Measurements from ENCODE around the gene GLI1. TPM values are rescaled to one million over a fixed set of nuclear protein-coding genes. Genes with fewer than 3 reads are reported as not detected.
"Not testable (repeated sequence)": the region's sequence is repeated elsewhere in the genome, so short reads cannot be mapped to it uniquely, and the experiment has no call there.

GLI1 gene
- total and polyA plus RNA-seq, 2 donors: 0.71 to 0.85 TPM

GRCh38 chr12:57512665-57513064 is 53.1 kb downstream of the GLI1 start:
- 98% methylated on average over 6 of the region's 6 CpGs for WGBS
- no peak overlapping the region for H3K27ac ChIP-seq (ENCODE audit: low read depth in 1 of 2, low read length in 1 of 2)
- no peak for DNase-seq (ENCODE audit: low read depth in 6 of 9, low spot score in 9 of 9)
- no peak overlapping the region for H3K4me3 ChIP-seq (ENCODE audit: low read length in 2 of 2)
- H3K27me3 ChIP-seq (ENCODE audit: control insufficient read depth in 2 of 2, insufficient read depth in 1 of 2, low read length in 1 of 2): no peaks in the 10 kb centered on the region
- peaks cover 0 to 3% of the 10 kb centered on the region in 2 donors for H3K9me3 ChIP-seq (ENCODE audit: control insufficient read depth in 2 of 2, insufficient read depth in 1 of 2, low read length in 1 of 2)
- no peaks in the 10 kb centered on the region for H3K4me1 ChIP-seq (ENCODE audit: control insufficient read depth in 2 of 2, insufficient read depth in 2 of 2, low read length in 2 of 2)
- H3K36me3 ChIP-seq (ENCODE audit: control insufficient read depth in 2 of 2, insufficient read depth in 2 of 2, low read length in 1 of 2): peaks cover 73 to 79% of the 10 kb centered on the region in 2 donors

GRCh38 chr12:57513266-57513665 is 53.7 kb downstream of the GLI1 start:
- Histone ChIP-seq H3K4me3 (ENCODE audit: low read length in 2 of 2) (no peak overlapping the region), H3K4me1 (ENCODE audit: control insufficient read depth in 2 of 2, insufficient read depth in 2 of 2, low read length in 2 of 2) (peaks cover 0 to 3% of the 10 kb centered on the region in 2 donors), H3K9me3 (ENCODE audit: control insufficient read depth in 2 of 2, insufficient read depth in 1 of 2, low read length in 1 of 2) (peaks cover 0 to 3% of the 10 kb centered on the region in 2 donors), H3K27ac (ENCODE audit: low read depth in 1 of 2, low read length in 1 of 2) (no peak overlapping the region), H3K27me3 (ENCODE audit: control insufficient read depth in 2 of 2, insufficient read depth in 1 of 2, low read length in 1 of 2) (no peaks in the 10 kb centered on the region), H3K36me3 (ENCODE audit: control insufficient read depth in 2 of 2, insufficient read depth in 2 of 2, low read length in 1 of 2) (peaks cover 75 to 85% of the 10 kb centered on the region in 2 donors)
- whole genome bisulfite sequencing: 96% methylated on average over 5 of the region's 5 CpGs
- DNase-seq (ENCODE audit: low read depth in 6 of 9, low spot score in 9 of 9): no peak

GRCh38 chr12:57513677-57514076 is 54.1 kb downstream of the GLI1 start:
- not testable (repeated sequence) for H3K4me3 ChIP-seq (ENCODE audit: low read length in 2 of 2); DNase-seq (ENCODE audit: low read depth in 6 of 9, low spot score in 9 of 9); H3K4me1 ChIP-seq (ENCODE audit: control insufficient read depth in 2 of 2, insufficient read depth in 2 of 2, low read length in 2 of 2); H3K27me3 ChIP-seq (ENCODE audit: control insufficient read depth in 2 of 2, insufficient read depth in 1 of 2, low read length in 1 of 2); H3K9me3 ChIP-seq (ENCODE audit: control insufficient read depth in 2 of 2, insufficient read depth in 1 of 2, low read length in 1 of 2); H3K27ac ChIP-seq (ENCODE audit: low read depth in 1 of 2, low read length in 1 of 2)
- H3K36me3 ChIP-seq (ENCODE audit: control insufficient read depth in 2 of 2, insufficient read depth in 2 of 2, low read length in 1 of 2): peaks cover 76 to 87% of the 10 kb centered on the region in 2 donors
- 98% methylated on average over 6 of the region's 6 CpGs for WGBS

GRCh38 chr12:57514246-57514645 is 54.7 kb downstream of the GLI1 start:
- not testable (repeated sequence) for H3K27ac ChIP-seq (ENCODE audit: low read depth in 1 of 2, low read length in 1 of 2); H3K4me1 ChIP-seq (ENCODE audit: control insufficient read depth in 2 of 2, insufficient read depth in 2 of 2, low read length in 2 of 2); H3K9me3 ChIP-seq (ENCODE audit: control insufficient read depth in 2 of 2, insufficient read depth in 1 of 2, low read length in 1 of 2); H3K4me3 ChIP-seq (ENCODE audit: low read length in 2 of 2); DNase-seq (ENCODE audit: low read depth in 6 of 9, low spot score in 9 of 9); H3K27me3 ChIP-seq (ENCODE audit: control insufficient read depth in 2 of 2, insufficient read depth in 1 of 2, low read length in 1 of 2)
- peaks cover 76 to 88% of the 10 kb centered on the region in 2 donors for H3K36me3 ChIP-seq (ENCODE audit: control insufficient read depth in 2 of 2, insufficient read depth in 2 of 2, low read length in 1 of 2)
- WGBS: 98% methylated on average over 9 of the region's 9 CpGs

- Histone ChIP-seq H3K9me3 (ENCODE audit: control insufficient read depth in 2 of 2, insufficient read depth in 1 of 2, low read length in 1 of 2) (peaks cover 0 to 3% of the 10 kb centered on the region in 2 donors), H3K27ac (ENCODE audit: low read depth in 1 of 2, low read length in 1 of 2) (no peak overlapping the region), H3K27me3 (ENCODE audit: control insufficient read depth in 2 of 2, insufficient read depth in 1 of 2, low read length in 1 of 2) (no peaks in the 10 kb centered on the region), H3K36me3 (ENCODE audit: control insufficient read depth in 2 of 2, insufficient read depth in 2 of 2, low read length in 1 of 2) (peaks cover 75 to 84% of the 10 kb centered on the region in 2 donors), H3K4me3 (ENCODE audit: low read length in 2 of 2) (no peak overlapping the region), H3K4me1 (ENCODE audit: control insufficient read depth in 2 of 2, insufficient read depth in 2 of 2, low read length in 2 of 2) (peaks cover 10% of the 10 kb centered on the region in 2 donors)
- WGBS: 97% methylated on average over 9 of the region's 9 CpGs
- DNase-seq (ENCODE audit: low read depth in 6 of 9, low spot score in 9 of 9): no peak
These were observed 55.3 kb downstream of the GLI1 start for GRCh38 chr12:57514720-57515407.

GRCh38 chr12:57515408-57515933 is 55.9 kb downstream of the GLI1 start:
- Histone ChIP-seq H3K27ac (ENCODE audit: low read depth in 1 of 2, low read length in 1 of 2) (no peak overlapping the region), H3K9me3 (ENCODE audit: control insufficient read depth in 2 of 2, insufficient read depth in 1 of 2, low read length in 1 of 2) (peaks cover 0 to 3% of the 10 kb centered on the region in 2 donors), H3K27me3 (ENCODE audit: control insufficient read depth in 2 of 2, insufficient read depth in 1 of 2, low read length in 1 of 2) (no peaks in the 10 kb centered on the region), H3K36me3 (ENCODE audit: control insufficient read depth in 2 of 2, insufficient read depth in 2 of 2, low read length in 1 of 2) (peaks cover 69 to 77% of the 10 kb centered on the region in 2 donors), H3K4me1 (ENCODE audit: control insufficient read depth in 2 of 2, insufficient read depth in 2 of 2, low read length in 2 of 2) (peaks cover 10% of the 10 kb centered on the region in 2 donors), H3K4me3 (ENCODE audit: low read length in 2 of 2) (no peak overlapping the region)
- 98% methylated on average over 3 of the region's 3 CpGs for WGBS
- no peak for DNase-seq (ENCODE audit: low read depth in 6 of 9, low spot score in 9 of 9)

- Histone ChIP-seq H3K27ac (ENCODE audit: low read depth in 1 of 2, low read length in 1 of 2) (no peak overlapping the region), H3K4me3 (ENCODE audit: low read length in 2 of 2) (no peak overlapping the region), H3K36me3 (ENCODE audit: control insufficient read depth in 2 of 2, insufficient read depth in 2 of 2, low read length in 1 of 2) (peaks cover 63 to 74% of the 10 kb centered on the region in 2 donors), H3K9me3 (ENCODE audit: control insufficient read depth in 2 of 2, insufficient read depth in 1 of 2, low read length in 1 of 2) (peaks cover 0 to 3% of the 10 kb centered on the region in 2 donors), H3K27me3 (ENCODE audit: control insufficient read depth in 2 of 2, insufficient read depth in 1 of 2, low read length in 1 of 2) (no peaks in the 10 kb centered on the region), H3K4me1 (ENCODE audit: control insufficient read depth in 2 of 2, insufficient read depth in 2 of 2, low read length in 2 of 2) (peaks cover 10 to 13% of the 10 kb centered on the region in 2 donors)
- no peak for DNase-seq (ENCODE audit: low read depth in 6 of 9, low spot score in 9 of 9)
- WGBS: 95% methylated on average over 11 of the region's 11 CpGs
These were observed 56.5 kb downstream of the GLI1 start for GRCh38 chr12:57515934-57516541.

- Histone ChIP-seq H3K27ac (ENCODE audit: low read depth in 1 of 2, low read length in 1 of 2) (no peak overlapping the region), H3K36me3 (ENCODE audit: control insufficient read depth in 2 of 2, insufficient read depth in 2 of 2, low read length in 1 of 2) (peaks cover 56 to 67% of the 10 kb centered on the region in 2 donors), H3K27me3 (ENCODE audit: control insufficient read depth in 2 of 2, insufficient read depth in 1 of 2, low read length in 1 of 2) (no peaks in the 10 kb centered on the region), H3K4me3 (ENCODE audit: low read length in 2 of 2) (no peak overlapping the region), H3K9me3 (ENCODE audit: control insufficient read depth in 2 of 2, insufficient read depth in 1 of 2, low read length in 1 of 2) (peaks cover 0 to 3% of the 10 kb centered on the region in 2 donors), H3K4me1 (ENCODE audit: control insufficient read depth in 2 of 2, insufficient read depth in 2 of 2, low read length in 2 of 2) (peaks cover 16 to 20% of the 10 kb centered on the region in 2 donors)
- 96% methylated on average over 11 of the region's 11 CpGs for WGBS
- DNase-seq (ENCODE audit: low read depth in 6 of 9, low spot score in 9 of 9): no peak
These were observed 57.1 kb downstream of the GLI1 start for GRCh38 chr12:57516617-57517153.

- H3K4me3 ChIP-seq (ENCODE audit: low read length in 2 of 2): no peak overlapping the region
- H3K9me3 ChIP-seq (ENCODE audit: control insufficient read depth in 2 of 2, insufficient read depth in 1 of 2, low read length in 1 of 2): peaks cover 0 to 3% of the 10 kb centered on the region in 2 donors
- no peak for DNase-seq (ENCODE audit: low read depth in 6 of 9, low spot score in 9 of 9)
- H3K4me1 ChIP-seq (ENCODE audit: control insufficient read depth in 2 of 2, insufficient read depth in 2 of 2, low read length in 2 of 2): peaks cover 16 to 25% of the 10 kb centered on the region in 2 donors
- WGBS: 98% methylated on average over 1 of the region's 1 CpG
- H3K27me3 ChIP-seq (ENCODE audit: control insufficient read depth in 2 of 2, insufficient read depth in 1 of 2, low read length in 1 of 2): no peaks in the 10 kb centered on the region
- H3K27ac ChIP-seq (ENCODE audit: low read depth in 1 of 2, low read length in 1 of 2): no peak overlapping the region
- H3K36me3 ChIP-seq (ENCODE audit: control insufficient read depth in 2 of 2, insufficient read depth in 2 of 2, low read length in 1 of 2): peaks cover 51 to 62% of the 10 kb centered on the region in 2 donors
These were observed 57.6 kb downstream of the GLI1 start for GRCh38 chr12:57517187-57517586.

Data from thymus (tissue), 11 donors.